ENCODE measurements around the gene SHISA5. TPM values are rescaled to one million over a fixed set of nuclear protein-coding genes. Genes with fewer than 3 reads are reported as not detected.
A peak's percentile ranks its signal among the peaks of the same experiment; 100 is the strongest.

The SHISA5 gene
- total RNA-seq, 4 donors from 2014 or later, result 78.4 to 145 (median 93.9) TPM

GRCh38 chr3:48470286-48470685 is 33.7 kb downstream of the SHISA5 start:
- TF ChIP-seq POLR2A (IDR thresholded peaks at IDR 0.05) (no peak), EP300 (IDR thresholded peaks at IDR 0.05) (no peak)
- TF ChIP-seq, protein P1, sequence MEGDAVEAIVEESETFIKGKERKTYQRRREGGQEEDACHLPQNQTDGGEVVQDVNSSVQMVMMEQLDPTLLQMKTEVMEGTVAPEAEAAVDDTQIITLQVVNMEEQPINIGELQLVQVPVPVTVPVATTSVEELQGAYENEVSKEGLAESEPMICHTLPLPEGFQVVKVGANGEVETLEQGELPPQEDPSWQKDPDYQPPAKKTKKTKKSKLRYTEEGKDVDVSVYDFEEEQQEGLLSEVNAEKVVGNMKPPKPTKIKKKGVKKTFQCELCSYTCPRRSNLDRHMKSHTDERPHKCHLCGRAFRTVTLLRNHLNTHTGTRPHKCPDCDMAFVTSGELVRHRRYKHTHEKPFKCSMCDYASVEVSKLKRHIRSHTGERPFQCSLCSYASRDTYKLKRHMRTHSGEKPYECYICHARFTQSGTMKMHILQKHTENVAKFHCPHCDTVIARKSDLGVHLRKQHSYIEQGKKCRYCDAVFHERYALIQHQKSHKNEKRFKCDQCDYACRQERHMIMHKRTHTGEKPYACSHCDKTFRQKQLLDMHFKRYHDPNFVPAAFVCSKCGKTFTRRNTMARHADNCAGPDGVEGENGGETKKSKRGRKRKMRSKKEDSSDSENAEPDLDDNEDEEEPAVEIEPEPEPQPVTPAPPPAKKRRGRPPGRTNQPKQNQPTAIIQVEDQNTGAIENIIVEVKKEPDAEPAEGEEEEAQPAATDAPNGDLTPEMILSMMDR (IDR thresholded peaks at IDR 0.05), result no peak
- 0 to 60% methylated on average over 1 of the region's 1 CpG for WGBS, 2 donors
- Histone ChIP-seq H3K36me3 (peaks cover 0 to 38% (median 6%) of the 10 kb centered on the region in 3 donors), H3K4me3 (no peak overlapping the region), H3K27me3 (no peaks in the 10 kb centered on the region), H3K9me3 (no peaks in the 10 kb centered on the region), H3K27ac (peak overlapping the region in 3 of 4 donors; percentile 65 to 98 (median 98)), H3K4me1 (peaks cover 2 to 73% (median 57%) of the 10 kb centered on the region in 4 donors)
- DNase-seq (ENCODE audit: low spot score in 2 of 2), result no peak

DNA sequence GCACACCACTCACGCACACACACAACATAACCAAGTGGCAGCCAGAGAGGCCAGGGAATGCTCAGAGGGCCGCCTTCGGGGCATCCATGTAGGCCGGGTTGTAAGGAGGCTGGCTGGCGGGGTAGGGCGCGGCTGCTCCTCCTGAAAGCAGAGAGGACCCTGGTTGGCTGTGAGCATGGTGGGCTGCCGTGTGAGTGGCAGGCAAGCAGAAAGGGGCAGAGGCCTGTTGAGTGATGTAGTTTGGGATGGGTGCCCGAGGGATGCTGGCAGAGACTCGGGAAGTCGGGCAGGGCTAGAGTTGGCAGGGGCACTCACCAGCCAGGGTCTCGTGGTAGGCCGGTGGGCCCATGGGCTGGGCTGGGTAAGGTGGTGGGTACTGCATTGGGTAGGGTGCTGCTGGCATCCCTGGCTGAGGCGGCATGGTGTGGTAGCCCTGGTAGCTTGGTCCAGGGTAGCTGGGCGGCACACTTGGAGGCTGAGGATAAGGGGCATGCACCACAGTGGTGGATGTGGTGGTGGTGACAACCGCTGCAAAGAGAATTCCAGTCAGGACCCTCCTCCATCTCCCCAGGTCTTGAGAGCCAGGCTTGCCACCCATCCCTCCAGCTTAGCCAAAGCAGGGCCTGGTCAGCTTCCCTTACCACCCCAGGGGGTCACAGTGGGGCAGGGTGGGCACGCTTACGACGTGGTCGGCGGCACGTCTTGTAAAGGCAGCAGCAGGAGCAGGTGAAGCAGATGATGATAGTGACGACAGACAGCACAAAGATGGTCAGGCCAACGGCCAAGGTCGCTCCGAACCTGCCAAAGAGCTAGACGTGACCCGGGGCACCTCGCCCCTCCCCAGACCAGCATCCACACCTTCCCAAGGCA is 34.7 kb downstream of the SHISA5 start:
- TF ChIP-seq POLR2A (IDR thresholded peaks at IDR 0.05) (no peak), EP300 (IDR thresholded peaks at IDR 0.05) (no peak)
- TF ChIP-seq, protein P1 (IDR thresholded peaks at IDR 0.05), result no peak
- 85 to 87% methylated on average over 27 to 29 of the region's 29 CpGs for WGBS, 2 donors
- peak overlapping the region; percentile 18 to 99 (median 98) for H3K27ac ChIP-seq
- peaks cover 2 to 76% (median 63%) of the 10 kb centered on the region in 4 donors for H3K4me1 ChIP-seq
- H3K4me3 ChIP-seq, result no peak overlapping the region
- no peaks in the 10 kb centered on the region for H3K27me3 ChIP-seq
- DNase-seq (ENCODE audit: low spot score in 2 of 2), result no peak
- H3K9me3 ChIP-seq, result no peaks in the 10 kb centered on the region
- peaks cover 0 to 46% (median 6%) of the 10 kb centered on the region in 3 donors for H3K36me3 ChIP-seq

- Histone ChIP-seq H3K9me3 (no peaks in the 10 kb centered on the region), H3K4me1 (peaks cover 2 to 73% (median 63%) of the 10 kb centered on the region in 4 donors), H3K36me3 (peaks cover 0 to 51% (median 6%) of the 10 kb centered on the region in 3 donors), H3K27ac (peak overlapping the region; percentile 18 to 99 (median 98)), H3K27me3 (no peaks in the 10 kb centered on the region), H3K4me3 (no peak overlapping the region)
- TF ChIP-seq, protein P1 (IDR thresholded peaks at IDR 0.05), result no peak
- TF ChIP-seq EP300 (IDR thresholded peaks at IDR 0.05) (no peak), POLR2A (IDR thresholded peaks at IDR 0.05) (no peak)
- no peak for DNase-seq (ENCODE audit: low spot score in 2 of 2)
- 68 to 78% methylated on average over 7 of the region's 8 CpGs for WGBS, 2 donors
Observed at GRCh38 chr3:48468329-48468731, 35.6 kb downstream of the SHISA5 start.

DNA sequence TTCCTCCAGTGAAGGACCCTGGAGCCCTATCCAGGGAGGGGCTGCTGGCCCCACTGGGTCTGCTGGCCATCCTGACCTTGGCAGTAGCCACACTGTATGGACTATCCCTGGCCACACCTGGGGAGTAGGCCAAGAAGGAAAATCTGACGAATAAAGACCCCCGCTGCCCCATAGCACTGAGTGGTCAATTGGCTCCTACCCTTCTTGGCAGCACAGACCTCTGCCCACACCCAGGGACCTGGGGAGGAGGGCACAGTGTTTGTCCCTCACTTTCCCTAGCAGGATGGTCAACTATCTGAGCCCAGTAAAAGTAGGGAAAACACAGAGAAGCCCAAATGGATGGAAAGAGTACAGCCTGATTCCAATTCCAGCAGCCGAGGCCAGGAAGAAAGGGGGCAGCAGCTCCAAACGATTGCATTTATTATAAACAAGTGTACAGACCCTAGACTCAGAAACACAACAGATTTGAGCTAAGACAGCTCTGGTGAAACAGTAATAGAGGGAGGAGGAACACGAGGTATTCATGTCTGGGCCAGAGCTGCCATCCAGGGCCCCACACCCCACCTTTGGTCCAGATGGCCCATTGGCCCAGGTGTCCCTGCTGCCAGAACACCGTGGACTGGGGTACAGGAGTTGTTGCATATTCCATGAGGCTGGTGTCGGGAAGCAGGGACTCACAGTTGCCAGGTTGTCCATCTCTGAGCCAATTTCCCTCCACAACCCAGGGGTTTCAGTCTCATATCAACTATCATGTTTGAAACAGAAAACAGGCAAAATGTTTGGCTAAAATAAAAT is 36.3 kb downstream of the SHISA5 start:
- DNase-seq (ENCODE audit: low spot score in 2 of 2), result no peak
- TF ChIP-seq EP300 (IDR thresholded peaks at IDR 0.05) (no peak), POLR2A (IDR thresholded peaks at IDR 0.05) (no peak)
- TF ChIP-seq, protein P1 (IDR thresholded peaks at IDR 0.05), result no peak
- Histone ChIP-seq H3K27ac (peak overlapping the region; percentile 98 to 99 (median 98)), H3K36me3 (peaks cover 0 to 56% (median 6%) of the 10 kb centered on the region in 3 donors), H3K4me1 (peaks cover 2 to 69% (median 63%) of the 10 kb centered on the region in 4 donors), H3K9me3 (no peaks in the 10 kb centered on the region), H3K4me3 (peak overlapping the region in 1 of 4 donors; percentile 59), H3K27me3 (no peaks in the 10 kb centered on the region)
- WGBS, 2 donors, result 58 to 79% methylated on average over 7 of the region's 7 CpGs

Data from tibial nerve (tissue), 4 donors.